ENCODE data around the gene CHAF1A.

The CHAF1A gene

DNA sequence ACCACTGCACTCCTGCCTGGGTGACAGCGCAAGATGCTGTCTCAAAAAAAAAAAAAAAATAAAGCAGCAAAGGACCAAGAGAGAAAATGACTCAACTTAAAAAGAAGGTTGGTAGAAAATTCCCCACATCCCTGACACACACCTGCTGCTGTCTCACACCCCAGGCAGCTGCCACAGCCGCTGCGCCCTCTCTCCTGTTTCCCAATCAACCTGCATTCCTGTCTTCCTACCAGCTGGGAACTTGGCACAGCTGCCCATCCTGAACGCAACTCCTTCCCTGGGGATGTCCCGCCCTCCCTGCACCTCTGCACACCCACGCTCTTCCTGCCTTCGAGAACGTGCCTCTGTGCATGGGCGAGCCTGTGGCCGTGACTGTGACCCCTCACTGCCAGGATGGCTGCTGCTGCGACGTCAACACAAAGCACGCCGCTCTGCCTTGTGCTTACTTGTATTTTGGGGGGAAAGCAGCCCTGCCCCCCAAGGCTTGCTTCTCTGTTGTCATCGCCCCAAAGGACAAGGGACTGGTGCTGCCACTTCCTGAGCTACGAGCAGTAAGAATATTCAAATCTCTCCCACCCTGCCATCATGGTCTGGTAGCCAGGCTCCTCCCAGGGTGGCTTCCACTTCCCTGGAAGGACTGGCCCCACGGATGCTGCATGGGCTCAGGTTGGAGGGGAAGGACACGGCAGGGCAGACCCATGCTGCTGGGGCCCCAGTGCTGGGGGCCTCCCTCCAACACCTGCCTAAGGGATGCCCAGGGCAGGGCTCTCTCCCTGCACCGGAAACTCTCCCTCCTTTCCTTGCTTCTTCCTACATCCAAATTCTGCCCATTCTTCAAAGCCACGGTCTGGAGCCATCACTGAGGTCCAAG, 22.8 kb upstream of the CHAF1A start:
- DNase-seq, result no peak

DNA sequence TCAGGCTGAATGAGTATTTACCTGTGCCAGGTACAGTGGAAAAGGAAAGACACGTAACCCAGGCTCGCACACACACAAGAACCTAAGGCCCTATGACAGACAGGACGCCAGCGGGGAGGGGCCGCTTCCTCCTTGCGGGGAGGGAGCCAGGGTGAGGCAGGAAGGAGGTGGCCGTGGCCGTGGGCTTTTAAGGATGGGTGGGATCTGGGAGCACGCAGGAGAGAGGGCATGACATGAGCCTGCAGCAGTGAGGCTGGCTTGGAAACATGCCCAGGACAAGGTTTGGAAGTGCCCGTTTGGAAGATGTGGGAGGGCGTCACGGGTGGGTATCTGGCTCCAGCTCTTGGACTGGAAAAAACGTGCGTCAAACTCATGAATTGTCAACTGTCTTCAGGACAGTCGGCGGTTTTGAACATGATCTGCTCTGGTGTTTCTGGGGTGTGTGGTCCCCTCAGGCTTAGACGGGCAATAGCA, 22.1 kb upstream of the CHAF1A start:
- DNase-seq, result no peak

GRCh38 chr19:4385291-4386040, 17.0 kb upstream of the CHAF1A start:
- no peak for DNase-seq

DNA sequence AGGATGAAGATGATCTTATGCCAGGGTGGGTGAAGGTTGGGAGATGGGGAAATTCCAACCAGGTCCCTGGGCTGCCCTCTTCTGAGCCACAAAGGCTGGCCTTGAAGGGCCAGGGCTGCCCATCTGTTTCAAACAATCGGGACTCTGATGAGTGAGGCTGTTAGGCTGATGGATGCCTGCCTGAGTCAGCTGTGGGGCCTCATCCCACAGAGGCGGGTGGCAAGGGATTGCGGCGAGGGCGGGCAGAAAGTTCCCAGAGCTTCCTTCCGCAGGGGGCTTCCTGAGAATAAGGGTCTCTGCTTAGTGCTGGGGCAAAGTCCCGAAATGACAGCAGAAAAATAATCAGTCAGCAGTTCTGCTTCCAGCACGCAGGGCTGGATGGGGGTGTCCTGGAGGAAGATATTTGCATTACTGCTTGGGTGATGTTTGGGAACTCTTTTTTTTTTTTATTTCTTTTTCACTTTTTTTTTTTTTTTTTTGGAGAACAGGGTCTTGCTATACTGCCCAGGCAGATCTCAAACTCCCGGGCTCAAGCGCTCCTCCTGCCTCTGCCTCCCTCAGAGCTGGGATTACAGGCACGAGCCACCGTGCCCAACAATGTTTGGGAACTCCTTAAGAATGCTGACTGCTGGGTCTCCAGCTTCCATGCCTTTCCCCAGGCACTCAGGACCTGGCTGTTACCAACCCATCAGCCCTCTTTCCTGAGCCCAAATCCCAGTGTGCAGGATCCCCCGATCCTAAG, 16.2 kb upstream of the CHAF1A start:
- DNase-seq, result no peak

GRCh38 chr19:4388337-4389063, 13.9 kb upstream of the CHAF1A start:
- DNase-seq, result no peak

- no peak for DNase-seq
Measured at GRCh38 chr19:4389064-4389375, 13.4 kb upstream of the CHAF1A start.

- no peak for DNase-seq
Measured at GRCh38 chr19:4389511-4390016, 12.9 kb upstream of the CHAF1A start.

DNA sequence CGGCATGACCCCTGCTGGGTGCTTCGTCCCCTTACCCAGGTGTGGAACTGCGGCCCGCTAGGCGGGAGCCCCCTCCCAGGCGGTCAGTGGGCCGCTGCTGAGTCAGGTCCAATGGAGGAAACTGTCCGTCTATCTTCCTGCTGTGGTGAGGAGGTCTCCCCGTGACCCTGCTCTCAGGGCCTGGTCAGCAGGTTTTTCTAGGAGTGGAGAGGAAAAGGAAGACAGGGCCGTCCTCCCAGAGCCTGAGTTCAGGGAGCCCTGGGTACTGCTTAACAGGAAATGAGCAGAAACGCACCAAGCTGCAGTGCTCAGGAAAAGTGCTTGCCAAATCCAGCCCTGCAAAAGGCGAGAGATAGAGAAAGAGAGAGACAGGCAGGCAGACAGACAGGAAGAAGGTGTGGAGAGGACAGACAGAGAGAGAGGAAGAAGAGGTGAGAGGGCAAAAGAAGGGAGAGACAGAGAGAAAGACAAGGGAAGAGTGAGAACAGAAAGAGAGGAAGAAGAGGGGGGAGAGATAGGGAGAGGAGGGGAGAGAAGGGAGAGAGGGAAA, 12.3 kb upstream of the CHAF1A start:
- no peak for DNase-seq

GRCh38 chr19:4390567-4391305, 11.7 kb upstream of the CHAF1A start:
- no peak for DNase-seq

DNA sequence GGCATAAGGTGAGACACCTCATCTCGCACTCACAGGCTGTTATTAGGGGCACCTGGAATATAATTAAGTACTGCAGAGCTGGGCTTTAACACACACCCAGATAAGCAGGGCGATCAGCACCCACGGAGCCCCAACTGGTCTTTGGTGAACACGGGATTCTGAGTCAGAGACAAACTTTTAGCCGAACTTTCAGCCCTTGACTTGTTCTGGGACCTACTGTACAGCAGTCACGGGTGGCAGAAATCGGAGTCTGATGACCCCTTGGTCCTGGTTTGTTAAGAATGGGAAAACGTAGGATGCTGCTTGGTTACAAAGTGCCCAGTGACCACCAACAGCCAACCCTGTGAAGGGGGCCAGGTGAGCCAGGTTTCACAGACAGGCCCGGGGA, 11.1 kb upstream of the CHAF1A start:
- no peak for DNase-seq

DNA sequence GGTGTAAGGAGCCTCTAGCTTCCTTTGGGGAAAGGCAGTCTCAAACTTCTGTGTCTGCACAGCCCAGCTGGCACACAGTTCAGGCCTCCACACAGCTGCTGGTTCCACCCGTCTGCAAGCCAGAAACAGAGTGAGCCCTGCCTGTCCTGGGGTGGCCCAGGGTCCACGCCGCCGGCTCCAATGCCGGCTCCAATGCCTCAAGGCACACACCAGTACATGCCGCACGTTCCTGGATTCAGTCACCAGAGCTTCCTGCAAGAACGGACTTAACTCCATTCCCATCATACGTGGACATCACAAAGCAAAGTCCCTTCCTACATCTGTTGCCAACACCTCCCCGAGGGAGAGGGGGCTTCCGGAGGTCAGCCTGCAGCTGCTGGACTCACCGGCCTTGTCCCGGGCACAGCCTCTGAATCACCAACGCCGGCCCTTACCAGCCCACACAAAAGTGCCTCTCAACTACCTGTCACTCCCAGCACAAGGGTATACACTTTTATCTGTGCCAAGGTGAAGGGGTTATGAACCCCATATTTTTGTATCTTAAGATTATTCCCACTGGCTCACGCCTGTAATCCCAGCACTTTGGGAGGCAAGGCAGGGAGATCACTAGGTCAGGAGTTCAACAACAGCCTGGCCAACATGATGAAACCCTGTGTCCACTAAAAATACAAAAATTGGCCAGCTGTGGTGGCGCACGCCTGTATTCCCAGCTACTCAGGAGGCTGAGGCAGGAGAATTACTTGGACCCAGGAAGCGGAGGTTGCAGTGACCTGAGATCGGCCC, 10.5 kb upstream of the CHAF1A start:
- no peak for DNase-seq

DNA sequence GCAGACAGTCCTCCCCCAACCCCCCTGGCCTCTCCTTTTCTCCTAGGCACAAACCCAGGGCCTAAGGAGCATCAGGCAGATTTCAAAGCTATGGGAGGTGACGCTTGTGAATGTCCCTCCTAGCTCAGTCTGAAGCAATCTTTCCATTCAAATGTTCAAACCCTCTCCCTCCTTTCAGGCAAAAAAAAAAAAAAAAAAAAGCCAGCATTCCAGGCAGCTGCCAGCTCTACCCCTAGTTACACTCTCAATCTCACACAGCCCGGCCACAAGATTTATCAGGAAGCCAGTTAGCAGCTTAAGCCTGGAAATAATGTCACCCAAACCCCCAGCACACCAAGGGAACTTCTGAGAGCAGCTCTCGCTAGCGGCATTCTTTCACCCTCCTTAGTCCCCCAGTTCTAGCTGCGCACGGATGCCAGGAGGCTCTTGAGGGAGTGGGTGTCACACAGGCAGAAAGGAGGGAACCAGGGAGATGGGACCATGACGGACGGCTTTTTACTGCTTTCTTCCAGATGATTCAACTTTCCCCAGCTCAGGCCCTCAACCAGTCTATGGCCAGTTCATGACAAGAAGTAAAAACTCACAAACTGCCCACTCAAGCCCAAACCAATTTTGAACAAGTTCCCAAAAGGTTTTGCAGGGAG, 8.4 kb upstream of the CHAF1A start:
- no peak for DNase-seq

DNA sequence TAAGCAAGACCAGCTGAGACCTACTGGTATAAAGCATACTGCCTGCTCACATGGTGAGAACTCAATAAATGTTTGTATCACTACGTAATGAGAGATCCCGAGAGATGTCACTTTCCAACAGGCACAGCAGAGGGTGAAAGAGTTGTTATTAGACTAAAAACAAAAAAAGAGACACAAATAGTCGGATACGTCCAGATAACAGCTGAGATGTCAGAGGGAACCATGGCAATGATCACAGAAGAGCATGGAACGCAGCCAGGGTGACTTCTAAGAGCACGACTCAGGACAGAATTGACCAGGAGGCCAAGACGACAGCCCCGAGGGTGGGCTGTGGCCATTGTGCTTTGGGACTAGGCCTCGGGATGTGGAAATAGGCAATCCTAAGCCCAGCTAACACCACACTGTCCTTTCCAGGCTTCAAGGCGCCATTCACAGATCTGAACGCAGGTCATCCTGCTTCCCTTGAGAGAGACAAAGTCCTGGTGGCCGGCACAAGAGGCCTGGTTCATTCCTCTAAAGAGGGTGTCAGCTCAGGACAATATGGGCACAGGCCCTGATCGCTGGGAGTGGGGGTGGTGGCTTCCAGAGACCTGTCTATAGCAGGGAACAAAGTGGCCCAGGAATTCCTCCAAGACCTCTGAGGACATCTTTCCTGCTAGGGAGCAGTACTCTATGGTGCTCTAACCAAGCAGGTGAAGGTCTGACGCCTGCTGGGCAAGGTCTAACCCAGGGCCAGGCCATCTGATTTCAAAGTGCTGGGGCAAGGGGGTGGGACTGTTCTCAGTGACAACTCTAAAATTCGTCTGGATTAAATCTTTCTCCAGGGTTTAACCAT, 5.3 kb upstream of the CHAF1A start:
- no peak for DNase-seq

DNA sequence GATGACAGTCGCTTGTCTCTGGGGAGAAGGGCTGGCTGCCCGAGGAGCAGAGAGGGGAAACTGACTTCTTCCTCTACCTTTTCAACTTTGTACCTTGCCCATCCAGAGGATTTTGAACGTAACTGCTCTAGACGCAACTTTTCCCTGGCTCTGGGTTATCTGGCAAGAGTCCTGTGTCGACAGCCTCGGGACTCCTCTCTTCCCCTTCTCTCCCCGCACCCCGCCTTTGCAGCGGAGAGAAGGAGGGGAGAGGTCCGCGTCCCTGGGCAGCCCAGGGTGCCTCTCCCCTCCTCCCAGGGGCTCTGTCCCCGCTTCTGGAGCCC, 2.7 kb upstream of the CHAF1A start:
- peak; percentile 48 for DNase-seq

GRCh38 chr19:4400135-4400936, 2.1 kb upstream of the CHAF1A start, which contains the start of gene SH3GL1:
TSS of gene SH3GL1 (minus strand) at chr19:4400547. CDS start at chr19:4400368, 179 bp downstream.
- peak; percentile 84 for DNase-seq

DNA sequence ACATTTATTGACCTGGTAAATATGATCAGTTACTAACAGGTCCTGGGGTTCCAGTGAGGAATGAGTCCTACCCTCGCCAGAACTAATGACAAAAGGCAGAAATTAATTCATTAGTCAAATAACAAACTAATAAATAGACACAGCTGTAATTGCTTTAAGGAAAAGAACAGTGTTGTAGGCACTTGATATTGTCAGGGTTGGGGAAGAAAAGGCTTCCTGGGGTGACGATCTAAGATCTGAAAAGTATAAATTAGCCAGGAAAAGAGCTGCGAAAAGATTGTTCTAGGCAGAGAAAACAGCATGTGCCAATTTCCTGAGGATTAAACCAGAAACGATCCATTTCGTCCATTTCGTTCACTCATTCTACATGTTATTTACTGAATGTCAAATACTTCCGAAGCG, 670 bp upstream of the CHAF1A start:
- no peak for DNase-seq

DNA sequence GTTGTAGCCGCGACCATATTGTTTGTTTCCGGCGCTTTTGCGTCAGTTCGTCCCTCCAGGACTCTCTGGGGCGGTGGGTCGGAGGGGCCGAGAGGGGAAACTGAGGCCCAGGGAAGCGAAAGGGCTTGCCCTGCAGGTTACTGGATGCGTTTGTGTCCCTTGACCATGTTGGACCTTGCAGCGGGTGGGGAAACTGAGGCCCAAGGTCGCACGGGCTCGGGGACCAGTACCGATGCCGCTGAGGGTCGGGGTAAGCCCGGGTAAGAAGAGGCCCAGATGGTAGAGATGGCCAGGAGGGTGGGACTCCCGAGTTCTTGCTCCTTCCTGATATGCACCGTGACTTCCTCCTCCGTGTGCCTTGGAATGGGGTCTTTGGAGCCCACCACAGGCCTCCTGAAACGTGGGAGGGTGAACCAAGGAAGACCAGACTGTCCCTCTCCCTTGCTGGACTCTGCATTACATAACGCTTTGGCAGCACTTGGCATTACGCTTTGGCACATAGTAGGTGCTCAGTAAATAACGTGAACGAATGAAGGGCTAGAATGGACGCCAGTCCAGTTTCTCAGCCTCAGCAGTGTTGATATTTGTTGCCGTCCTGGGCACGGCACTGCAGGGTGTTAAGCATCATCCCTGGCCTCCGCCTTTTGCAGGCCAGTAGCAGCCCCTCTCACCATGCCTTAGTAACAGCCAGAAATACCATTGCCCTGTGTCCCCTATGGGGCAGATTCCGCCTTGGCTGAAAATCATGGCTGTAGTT, 743 bp downstream of the CHAF1A start:
- no peak for DNase-seq

GRCh38 chr19:4405977-4406376, 3.5 kb downstream of the CHAF1A start:
- DNase-seq, result no peak
